COR-L47 (cell line): ENCODE data around the gene HNRNPC.
A peak's percentile ranks its signal among the peaks of the same experiment; 100 is the strongest.
"Not testable (repeated sequence)": the region's sequence is repeated elsewhere in the genome, so short reads cannot be mapped to it uniquely, and the experiment has no call there.

ENCODE experiments used
- DNase-seq: peaks from one replicate; lab custom pipeline; 2025; lab: John Stamatoyannopoulos, UW

The HNRNPC gene

GRCh38 chr14:21191809-21192446, 77.3 kb downstream of the HNRNPC start:
- DNase-seq: peak; percentile 64

GRCh38 chr14:21191261-21191808, 77.9 kb downstream of the HNRNPC start:
- no peak for DNase-seq

- no peak for DNase-seq
Measured at GRCh38 chr14:21185491-21185890, 83.8 kb downstream of the HNRNPC start.

- DNase-seq: no peak
Measured at GRCh38 chr14:21184254-21184653, 85.0 kb downstream of the HNRNPC start.

- DNase-seq: no peak
Measured at GRCh38 chr14:21182166-21182565, 87.1 kb downstream of the HNRNPC start.

- no peak for DNase-seq
Measured at GRCh38 chr14:21171128-21171527, 98.1 kb downstream of the HNRNPC start.

- no peak for DNase-seq
Measured at GRCh38 chr14:21169573-21169972, 99.7 kb downstream of the HNRNPC start.

GRCh38 chr14:21168055-21168454, 101.2 kb downstream of the HNRNPC start:
- DNase-seq: no peak

- DNase-seq: not testable (repeated sequence)
Measured at GRCh38 chr14:21165670-21166069, 103.6 kb downstream of the HNRNPC start.

GRCh38 chr14:21165002-21165605, 104.1 kb downstream of the HNRNPC start:
- DNase-seq: not testable (repeated sequence)

- no peak for DNase-seq
Measured at GRCh38 chr14:21163871-21164291, 105.4 kb downstream of the HNRNPC start.

GRCh38 chr14:21162081-21162480, 107.2 kb downstream of the HNRNPC start:
- DNase-seq: no peak

- no peak for DNase-seq
Measured at GRCh38 chr14:21160061-21160610, 109.1 kb downstream of the HNRNPC start.
